Activated T-helper 1 cell treated with anti-CD3 and anti-CD28 coated beads, Interleukin-2, amount 50 U/mL, for 16 hours (primary cell): Measurements from ENCODE around the gene CHIT1.
"Not testable (repeated sequence)": the region's sequence is repeated elsewhere in the genome, so short reads cannot be mapped to it uniquely, and the experiment has no call there.

Source experiments
- DNase-seq, 2 donors: peaks; one replicate each; pipeline ENCODE4 v3.0.0-alpha.2; 2020; ENCODE audit warnings: low read depth in 1 of 2, low spot score in 1 of 2

The CHIT1 gene

GRCh38 chr1:203266140-203266539, 36.7 kb upstream of the CHIT1 start:
- not testable (repeated sequence) for DNase-seq

DNA sequence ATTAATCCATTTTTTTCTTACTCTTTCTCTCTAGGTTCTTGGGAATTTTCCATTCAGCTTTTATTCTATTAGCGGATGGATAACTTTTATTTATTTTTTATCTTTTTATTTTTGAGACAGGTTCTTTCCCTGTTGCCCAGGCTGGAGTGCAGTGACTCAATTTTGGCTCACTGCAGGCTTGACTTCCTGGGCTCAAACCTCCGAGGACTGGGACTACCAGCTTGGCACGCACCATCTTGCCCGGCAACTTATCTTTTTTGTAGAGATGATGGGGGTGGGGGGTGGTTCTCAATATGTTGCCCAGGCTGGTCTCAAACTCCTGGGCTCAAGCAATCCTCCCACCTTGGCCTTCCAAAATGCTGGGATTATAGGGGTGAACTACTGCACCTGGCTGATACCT, 36.1 kb upstream of the CHIT1 start:
- DNase-seq, result no peak

- DNase-seq, result no peak
Measured at GRCh38 chr1:203264052-203264501, 34.6 kb upstream of the CHIT1 start.

GRCh38 chr1:203263496-203263895, 34.0 kb upstream of the CHIT1 start:
- no peak for DNase-seq

DNA sequence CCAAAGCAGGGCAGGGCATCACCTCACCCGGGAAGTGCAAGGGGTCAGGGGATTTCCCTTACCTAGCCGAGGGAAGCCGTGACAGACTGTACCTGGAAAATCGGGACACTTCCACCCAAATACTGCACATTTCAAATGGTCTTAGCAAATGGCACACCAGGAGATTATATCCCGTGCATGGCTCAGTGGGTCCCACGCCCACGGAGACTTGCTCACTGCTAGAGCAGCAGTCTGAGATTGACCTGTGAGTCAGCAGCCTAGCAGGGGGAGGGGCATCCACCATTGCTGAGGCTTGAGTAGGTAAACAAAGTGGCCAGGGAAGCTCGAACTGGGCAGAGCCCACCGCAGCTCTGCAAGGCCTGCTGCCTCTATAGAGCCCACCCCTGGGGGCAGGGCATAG, 27.2 kb upstream of the CHIT1 start:
- not testable (repeated sequence) for DNase-seq

DNA sequence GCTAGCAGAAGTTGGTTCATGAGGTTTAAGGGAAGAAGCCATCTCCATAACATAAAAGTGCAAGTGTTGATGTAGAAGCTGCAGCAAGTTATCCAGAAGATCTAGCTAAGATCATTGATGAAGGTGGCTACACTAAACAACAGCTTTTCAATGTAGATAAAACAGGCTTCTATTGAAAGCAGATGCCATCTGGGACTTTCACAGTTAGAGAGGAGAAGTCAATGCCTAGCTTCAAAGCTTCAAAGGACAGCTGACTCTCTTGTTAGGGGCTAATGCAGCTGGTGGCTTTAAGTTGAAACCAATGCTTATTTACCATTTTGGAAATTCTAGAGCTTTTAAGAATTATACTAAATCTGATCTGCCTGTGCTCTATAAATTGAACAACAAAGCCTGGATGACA, 25.3 kb upstream of the CHIT1 start:
- not testable (repeated sequence) for DNase-seq

- no peak for DNase-seq
Measured at GRCh38 chr1:203252678-203253077, 23.2 kb upstream of the CHIT1 start.

DNA sequence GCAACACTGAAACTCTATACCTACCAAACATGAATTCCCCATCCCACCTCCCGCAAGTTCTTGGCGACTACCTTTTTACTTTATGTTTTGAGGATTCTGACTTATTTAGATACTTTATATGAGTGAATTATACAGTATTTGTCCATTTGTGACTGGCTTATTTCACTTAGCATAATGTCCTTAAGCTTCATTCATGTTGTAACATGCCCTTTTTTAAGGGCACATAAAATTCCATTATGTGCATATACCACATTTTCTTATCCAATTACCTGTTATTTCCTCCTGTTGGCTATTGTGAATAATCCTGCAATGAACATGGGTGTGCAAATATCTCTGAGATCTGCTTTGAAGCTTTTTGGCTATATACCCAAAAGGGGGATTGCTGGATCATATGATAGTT, 22.0 kb upstream of the CHIT1 start:
- DNase-seq, result no peak

DNA sequence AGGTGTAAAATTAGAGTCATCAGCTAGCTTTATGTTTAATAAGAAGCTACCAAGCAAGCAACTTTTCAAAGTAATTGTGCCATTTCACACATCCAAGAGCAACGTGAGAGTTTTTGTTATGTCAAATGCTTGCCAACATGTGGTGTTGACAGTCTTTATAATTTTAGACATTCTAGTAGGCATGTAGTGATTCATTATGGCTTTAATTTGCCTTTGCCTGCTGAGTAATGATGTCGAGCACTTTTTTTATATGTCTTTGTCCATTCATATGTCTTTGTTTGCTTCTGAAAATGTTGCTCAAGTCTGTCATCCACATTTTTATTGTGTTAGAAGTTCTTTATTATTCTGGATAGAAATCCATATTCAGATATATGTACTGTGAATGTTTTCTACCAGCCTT, 21.4 kb upstream of the CHIT1 start:
- DNase-seq, result no peak

- no peak for DNase-seq
Measured at GRCh38 chr1:203244776-203245175, 15.3 kb upstream of the CHIT1 start.

GRCh38 chr1:203241708-203242107, 12.2 kb upstream of the CHIT1 start:
- not testable (repeated sequence) for DNase-seq

GRCh38 chr1:203239526-203240305, 10.2 kb upstream of the CHIT1 start:
- no peak for DNase-seq

DNA sequence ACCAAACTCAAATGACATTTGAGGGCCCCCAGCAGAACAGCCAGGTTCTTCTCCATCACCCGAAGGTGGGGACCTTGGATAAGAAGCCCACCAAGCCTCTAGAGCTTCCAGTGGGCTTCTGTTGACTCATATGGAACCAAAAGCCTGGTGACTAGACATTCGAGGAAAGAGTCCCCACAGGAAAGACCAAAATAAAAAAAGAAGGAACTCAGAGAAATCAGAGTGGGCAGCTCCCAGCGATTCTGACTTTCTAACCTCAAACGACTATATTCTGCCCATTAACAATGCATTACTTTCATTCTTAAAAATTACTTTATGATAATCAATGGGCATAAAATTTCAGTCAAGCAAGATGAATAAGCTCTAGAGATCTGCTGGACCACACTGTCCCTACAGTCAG, 9.6 kb upstream of the CHIT1 start:
- no peak for DNase-seq

DNA sequence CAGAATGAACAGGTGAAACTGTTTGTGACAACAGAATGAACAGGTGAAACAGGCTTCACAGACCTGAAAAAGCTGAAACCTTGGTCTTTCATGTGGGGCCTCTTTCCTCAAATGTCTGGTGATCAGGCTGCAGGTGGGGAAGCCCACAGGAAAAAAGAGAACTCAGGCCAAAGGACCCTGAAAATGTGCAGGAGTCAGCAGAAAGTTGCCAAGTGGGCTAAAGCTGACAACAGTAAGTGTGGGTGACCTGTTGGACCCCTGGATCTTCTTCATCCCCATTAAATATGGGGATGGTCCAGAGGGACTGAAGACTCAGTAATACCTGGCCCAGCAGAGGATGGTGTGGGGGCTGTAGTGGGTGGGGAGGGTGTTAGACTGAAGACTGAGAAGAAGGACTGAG, 9.1 kb upstream of the CHIT1 start:
- no peak for DNase-seq

DNA sequence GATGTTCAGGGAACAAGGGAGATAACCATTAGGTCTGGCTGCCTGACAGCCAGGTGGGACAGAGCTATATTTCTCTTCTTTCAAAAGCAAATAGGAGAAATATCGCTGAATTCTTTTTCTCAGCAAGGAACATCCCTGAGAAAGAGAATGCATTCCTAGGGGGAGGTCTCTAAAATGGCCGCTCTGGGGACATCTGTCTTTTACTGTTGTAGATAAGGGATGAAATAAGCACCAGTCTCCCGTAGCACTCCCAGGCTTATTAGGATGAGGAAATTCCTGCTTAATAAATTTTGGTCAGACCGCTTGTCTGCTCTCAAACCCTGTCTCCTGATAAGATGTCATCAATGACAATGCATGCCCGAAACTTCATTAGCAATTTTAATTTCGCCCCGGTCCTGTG, 5.4 kb upstream of the CHIT1 start:
- not testable (repeated sequence) for DNase-seq

DNA sequence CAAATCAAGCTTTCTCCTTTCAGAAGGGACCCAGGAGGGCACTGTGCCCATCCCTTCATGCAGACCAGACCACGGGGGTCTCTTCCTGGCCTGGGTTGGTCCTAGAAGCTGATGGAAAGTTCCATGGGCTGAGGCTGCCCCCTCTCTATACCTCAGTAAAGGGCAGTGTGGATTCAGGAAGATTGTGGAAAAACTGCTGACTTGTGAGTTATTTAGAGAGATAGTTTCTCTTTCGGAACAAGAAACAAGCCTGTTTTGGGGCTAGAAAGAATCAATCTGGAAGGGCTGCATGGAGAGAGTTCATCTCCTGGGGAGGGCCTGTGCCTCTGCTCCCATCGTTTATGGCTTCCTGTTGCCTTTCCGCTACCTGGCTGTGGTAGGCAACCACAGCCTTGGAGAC, 803 bp downstream of the CHIT1 start:
- no peak for DNase-seq

GRCh38 chr1:203227371-203228083, 1.9 kb downstream of the CHIT1 start:
- no peak for DNase-seq

- no peak for DNase-seq
Measured at GRCh38 chr1:203225071-203225470, 4.4 kb downstream of the CHIT1 start.

DNA sequence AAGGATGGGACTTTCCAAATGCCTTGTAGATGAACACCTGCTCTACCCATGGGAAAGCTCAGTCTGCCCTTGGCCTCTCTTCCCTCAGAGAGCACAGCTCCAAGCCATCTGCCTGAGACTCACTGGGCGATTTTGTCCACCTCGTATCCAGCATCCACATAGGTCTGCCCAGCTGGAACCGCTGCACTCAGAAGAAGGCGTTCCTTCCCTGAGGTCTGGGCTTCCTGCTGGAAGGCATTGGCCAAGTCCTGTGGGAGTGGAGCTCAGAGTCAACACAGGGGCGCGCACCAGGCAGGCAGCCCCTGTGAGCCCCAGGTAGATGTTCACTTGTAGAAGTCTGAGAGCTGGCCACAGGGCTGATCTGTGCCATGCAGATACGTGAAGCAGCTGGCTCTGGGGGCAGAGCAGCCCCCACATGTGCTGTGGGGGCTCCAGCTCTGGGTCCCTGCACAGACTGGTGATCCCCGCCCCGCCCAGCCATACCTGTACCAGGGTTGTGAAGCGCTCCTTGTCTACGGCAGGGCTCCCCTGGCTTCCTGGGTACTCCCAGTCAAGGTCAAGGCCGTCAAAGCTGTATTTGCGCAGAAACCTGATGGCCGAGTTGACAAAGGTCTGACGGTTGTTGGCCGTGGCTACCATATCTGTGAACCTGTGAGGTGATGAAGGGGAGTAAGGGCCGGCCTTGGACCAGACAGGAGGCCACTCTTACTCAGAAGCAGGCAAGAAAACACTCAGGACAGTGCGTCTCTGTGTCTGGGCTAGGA, 6.3 kb downstream of the CHIT1 start:
- no peak for DNase-seq

- DNase-seq, result no peak
Measured at GRCh38 chr1:203219934-203220333, 9.5 kb downstream of the CHIT1 start.

DNA sequence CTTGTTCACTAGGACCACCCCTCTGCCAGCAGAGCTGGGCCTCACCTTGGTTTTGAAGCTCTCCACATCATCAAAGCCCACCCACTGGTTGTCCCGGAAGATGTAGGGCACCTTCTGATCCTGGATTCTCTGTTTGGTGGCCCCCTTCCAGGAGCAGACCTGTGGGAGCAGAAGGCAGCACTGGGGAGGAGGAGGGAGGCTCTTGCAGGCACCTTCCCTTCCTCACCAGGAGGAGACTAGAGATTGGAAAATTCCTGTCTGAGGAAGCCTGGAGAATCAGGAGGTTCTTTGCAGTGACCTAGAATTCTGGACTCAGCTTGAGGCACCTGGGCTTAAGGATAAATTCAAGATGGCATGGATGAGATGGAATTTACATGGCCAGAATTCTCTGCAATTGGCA, 10.3 kb downstream of the CHIT1 start:
- no peak for DNase-seq

GRCh38 chr1:203217668-203218067, 11.8 kb downstream of the CHIT1 start:
- no peak for DNase-seq
